GM18867 (cell line): ENCODE results near the gene MAGIX.

Experiments used
- ATAC-seq: cut with Tn5 transposase; IDR thresholded peaks from one replicate; pipeline ENCODE4 v1.9.1; 2021; ENCODE audit warnings: mild to moderate bottlenecking, moderate library complexity; ENCODE audit not compliant: unreplicated experiment

The MAGIX gene

DNA sequence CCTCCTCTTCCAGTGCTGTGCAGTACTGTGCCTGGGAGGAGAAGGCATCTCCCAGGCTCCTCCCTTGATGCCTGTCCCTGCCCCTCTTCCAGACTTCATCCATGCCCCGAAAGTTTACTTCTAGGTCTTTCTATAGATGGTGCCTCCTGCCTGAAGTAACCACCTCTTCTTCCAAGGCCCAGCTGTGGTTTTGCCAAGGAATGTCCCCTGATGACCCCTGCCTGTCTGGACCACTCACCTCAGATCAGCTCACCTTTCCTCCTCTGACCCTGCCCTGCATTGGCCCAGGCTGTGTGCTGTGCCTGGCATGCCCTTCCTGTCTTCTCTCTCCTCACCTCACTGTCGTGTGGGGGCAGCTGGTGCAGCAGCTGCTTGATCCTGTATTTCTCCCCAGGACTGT is 16.8 kb downstream of the MAGIX start:
- no peak for ATAC-seq

DNA sequence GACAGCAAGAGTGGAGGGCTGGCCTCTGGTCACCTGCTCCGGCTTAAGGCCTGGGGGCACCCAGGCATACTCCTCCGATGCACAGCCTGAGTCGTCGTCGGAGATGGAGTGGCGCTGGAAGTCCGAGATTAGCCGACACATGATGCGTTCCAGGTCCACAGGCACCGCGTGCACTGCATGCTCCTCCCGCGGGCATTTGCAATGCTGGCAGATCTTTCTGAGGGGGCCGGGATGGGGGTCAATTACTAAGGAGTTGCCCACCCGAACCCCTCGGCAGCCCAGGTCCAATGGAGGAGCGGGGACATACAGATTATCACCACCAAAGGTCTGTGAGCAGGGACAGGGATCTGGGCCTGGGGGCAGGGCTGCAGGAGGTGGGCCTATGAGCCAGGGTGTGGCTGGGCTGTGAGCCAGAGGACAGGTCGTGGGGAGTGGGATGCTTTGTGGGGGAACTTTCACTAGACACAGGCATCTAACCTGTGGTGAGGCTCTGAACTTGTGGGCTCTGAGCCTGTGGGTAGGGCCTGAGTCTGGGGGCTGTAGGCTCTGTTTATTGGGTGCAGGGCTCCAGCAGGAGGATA is 21.2 kb downstream of the MAGIX start:
- no peak for ATAC-seq

DNA sequence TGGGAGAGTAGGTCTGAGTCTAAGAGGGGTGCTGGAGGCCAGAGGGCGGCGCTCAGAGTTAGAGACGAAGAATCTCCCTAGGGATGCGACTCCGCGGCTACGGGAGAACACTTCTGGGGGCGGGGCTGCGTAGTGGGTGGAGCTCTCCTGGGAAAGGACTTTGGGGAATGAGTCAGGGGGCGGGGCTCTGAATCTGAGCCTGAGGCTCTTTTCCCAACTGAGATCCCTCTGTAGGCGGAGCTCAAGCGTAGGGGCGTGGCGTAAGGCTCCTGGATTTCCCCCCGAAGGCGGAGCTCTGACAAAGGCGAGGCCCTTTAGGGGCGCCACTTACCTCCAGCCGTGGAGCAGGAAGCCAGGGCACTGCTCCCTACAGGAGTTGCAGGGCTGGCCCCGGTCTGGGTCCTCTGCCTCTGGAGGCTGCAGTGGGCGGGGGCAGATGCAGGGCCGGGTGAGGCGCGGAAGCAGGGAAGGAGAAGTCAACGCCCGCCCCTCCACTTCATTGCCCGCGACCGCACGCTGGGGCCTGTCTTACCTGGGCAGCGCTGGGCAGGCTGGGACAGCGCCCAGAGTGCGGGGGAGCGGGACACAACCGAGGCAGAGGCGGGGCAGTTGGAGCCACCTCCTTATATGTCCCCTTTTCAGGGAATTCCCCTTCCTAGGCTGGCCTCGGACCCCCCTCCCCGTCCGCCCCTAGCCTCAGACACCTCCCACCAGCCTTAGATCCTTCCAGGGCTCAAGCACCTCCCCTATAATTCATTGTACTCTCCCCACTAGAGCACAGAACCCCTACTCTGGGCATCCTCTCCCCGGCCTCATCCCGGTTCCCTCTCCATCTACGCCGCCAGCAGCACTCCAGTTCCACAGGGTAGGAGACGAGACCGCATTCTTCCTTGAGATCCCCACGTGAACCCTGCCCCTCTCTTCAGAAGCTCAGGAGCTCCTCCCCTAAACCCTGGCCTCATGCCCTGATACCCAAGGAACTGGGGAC is 22.0 kb downstream of the MAGIX start:
- ATAC-seq: peak; percentile 44

DNA sequence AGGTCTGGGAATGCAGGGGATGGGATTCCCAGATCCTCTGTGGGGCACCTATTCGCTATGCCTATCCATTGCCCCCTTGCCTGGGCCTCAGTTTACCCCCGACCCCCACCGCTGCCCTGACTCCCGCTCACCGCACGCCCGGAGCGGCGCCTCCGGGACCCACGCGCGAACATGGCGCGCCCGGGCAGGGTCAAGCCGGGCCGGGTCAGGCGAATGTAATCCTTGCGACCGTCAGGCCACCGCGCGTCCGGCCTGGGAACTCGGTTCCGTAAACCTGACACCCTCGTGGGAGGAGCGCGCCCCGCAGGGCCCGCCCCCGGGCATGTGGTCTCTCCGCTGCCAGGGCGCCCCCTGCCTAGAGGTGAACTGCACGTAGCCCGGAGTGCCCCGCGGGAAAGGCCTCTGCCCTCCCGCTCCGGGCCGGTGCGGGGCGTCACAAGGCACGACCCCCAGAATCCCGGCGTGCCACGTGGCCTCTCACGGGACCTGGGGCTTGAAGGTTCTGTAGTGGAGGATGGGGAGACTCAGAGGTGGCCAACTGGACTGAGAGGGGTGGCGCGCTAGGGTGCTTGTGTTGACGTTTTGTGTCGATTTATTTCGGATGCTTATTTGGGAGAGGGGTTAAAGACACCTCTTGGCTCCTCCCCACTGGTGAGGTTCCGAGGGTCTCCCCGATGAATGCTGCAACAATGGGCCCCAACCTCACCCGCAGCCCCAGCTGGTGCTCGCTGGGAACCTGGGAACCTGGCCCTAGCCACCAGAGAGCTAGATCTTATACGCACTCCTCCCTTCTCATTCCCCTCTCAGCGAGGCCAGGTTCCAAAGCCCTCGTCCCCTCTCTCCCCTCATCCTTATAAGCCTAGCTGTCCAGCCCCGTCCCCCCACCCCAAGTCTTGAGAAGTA is 23.8 kb downstream of the MAGIX start, which contains the start of gene PRICKLE3:
PRICKLE3 (minus strand) TSS at position 249 of the 903 bp plus-strand sequence; CDS start at position 173, 76 bp downstream.
- peak; percentile 33 for ATAC-seq

DNA sequence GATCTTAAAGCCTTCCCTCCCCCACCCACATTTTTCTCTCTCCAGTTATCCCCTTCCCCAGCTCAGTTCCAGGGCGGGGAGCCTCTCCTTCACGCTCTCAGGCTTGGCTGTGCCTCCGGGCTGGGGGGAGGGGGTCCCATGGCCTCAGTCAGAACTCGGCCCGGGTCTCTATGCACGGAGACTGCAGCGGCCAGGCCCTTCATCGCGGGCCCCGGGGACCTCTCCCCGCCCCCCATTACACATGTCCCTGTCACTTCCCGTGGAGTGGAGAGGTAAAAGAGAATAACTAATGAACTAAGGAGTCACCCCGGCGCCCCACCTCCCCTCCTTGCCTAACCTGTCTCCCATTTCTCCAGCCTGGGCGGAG is 24.5 kb downstream of the MAGIX start:
- ATAC-seq: no peak

DNA sequence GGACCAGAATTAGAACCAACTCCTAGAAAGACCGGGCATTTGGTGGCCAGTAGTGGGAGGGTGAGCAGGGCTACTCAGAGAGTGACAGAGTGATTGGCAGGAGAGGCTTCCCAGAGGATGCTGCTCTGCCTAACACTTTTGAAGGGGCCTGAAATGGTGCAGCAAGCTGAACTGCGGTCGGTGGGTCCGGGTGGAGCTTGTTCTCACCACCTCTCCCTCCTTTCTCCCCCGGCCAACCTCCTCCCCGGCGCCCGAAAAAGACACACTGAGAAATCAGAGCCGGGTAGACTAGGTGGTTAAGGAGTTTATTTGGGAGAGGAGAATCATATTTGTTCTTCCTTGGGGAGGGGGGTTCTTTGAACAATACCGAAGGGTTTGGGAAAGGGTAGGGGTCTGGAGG is 25.0 kb downstream of the MAGIX start:
- ATAC-seq: no peak

DNA sequence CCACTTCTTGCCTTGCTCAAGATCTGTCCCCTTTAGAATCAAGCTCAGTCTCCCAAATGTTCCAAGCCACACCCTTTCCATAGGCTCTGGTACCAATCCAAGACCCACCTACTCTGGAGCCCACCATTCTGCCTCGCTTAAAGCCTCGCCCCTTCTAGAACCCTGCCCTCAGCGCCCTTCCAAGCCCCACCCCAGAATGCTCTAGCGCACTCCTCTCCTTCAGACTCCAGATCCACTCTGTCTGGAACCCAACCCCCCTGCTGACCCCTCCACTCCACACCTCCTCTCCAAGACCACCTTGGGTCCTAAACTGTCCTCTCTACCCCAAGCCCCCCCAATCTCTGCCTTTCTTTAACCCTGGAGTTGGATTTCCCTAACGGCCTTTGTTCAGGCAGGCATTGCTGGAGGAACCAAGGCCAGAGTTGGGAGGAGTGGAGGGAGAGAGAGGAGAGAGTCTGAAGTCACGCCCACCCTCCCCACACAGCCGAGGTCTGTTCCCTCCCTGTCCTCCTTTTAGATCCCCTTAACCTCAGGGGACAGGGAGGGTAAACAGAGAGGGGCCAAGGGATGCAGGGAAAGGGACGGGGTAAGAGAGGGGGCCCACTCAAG is 26.0 kb downstream of the MAGIX start:
- no peak for ATAC-seq

DNA sequence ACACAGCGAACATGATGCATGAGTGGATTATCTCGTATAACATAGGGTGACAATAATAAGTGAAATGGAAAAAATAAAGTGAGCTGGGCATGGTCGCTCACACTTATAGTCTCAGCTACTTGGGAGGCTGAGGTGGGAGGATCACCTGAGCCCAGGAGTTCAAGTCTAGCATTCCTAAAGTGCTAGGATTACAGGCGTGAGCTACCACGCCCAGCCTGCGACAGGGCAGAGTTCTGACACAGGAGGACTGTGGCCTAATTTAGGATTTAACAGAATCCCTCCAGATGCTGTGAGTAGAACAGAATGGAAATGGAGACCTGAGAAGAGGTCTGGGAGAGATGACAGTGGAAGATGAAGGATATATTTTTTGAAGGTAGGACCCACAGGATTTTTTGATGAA is 27.0 kb downstream of the MAGIX start:
- no peak for ATAC-seq

DNA sequence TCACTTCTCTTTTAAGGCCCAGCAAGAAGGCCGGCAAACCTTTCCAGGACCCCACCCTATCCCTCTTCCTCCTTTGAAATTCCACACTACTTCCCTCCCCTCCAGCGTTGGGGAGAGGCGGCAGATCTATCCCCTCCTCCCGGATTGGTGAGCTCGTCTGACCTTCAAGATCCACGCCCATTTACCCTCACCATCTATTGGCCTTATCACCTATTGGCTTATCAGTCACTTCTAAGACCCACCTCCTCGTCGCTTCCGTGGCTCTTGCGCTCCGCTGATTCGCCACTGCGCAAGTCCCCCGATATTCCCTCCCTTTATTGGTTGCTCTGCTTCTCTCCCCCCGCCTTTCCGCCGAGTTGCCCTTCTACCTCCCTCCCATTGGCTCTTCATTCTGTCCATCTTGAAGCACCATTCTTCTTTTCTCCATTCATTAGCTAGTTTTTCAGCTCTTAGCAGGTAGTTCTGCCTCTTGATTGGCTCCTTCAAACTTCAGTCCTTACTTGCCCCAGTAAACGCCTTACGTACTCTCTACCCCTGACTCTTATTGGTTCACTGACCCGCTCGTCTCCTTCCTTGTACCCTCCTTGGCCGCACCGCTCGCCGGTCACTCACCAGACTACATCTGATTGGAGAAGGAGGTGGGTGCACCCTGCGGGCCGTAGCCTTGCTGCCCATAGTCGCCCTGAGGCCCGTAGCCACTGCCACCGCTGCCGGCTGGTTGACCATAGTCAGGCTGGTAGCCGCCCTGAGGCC is 28.4 kb downstream of the MAGIX start:
- peak; percentile 88 for ATAC-seq

DNA sequence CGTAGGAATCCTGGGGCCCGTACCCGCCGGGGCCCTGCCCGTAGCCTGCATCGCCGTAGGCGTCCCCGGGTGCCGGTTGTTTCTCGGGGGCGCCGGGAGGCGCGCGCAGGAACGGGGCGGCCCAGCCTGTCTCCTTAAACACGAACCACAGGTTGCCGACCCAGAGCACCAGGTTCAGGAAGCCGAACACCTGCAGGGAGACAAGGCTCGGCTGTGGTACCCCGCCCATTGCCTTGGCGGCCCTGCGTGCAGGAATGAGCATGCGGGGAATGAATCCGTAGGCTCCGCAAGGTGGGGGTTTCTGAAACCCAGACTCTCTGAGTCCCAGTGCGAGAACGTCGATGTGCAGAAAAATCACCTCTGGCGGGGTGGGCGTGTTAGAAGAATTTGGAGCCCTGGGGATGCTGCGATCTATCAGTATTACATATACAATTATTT is 29.0 kb downstream of the MAGIX start:
- peak; percentile 1 for ATAC-seq

DNA sequence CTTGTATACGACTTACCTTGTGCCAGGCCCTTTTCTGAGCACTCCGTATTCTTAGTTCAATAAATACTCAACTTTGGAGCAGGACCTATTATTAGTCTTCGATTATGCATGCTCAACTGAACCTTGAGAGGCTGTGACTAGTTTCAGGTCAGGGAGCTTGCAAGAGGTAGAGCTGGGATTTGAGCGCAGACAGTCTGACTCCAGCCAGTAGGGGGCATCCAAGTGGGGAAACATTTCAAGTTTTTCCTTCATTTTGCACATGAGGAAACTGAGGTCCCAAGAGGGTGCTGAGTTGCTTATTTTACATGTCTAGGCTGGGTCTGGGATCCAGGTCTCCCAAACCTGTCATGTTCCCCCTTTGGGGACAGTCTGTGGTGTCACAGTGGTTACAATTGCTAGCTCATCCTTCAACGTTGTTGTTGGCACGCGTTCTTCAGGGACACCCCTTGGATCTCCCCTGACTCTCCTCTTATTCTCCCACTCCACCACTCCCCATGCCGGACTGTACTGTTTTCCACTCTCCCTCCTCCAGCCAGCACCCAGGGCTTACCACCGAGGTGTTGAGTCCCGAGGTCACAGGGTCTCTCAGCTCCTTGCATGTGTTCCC is 30.3 kb downstream of the MAGIX start:
- no peak for ATAC-seq

DNA sequence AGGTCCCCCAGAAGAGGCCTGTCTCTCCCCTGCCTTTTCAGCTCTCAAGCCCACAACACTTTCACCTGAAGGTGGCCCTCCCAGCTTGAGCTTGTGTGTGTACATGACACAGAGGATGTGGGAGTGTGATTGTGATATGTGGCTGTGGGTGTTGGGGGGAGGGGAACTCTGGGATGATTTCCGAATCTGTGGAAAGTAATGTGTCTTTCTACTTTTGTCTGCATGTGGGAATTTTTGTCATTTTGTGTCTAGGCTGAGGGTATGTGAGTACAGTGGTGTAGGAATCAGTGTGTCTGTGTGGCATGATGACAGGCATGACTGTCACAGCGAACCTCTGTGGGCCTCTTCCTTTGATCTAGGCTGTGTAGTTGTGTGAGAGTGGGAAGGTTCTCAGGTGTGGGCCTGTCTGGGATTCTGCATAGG is 31.0 kb downstream of the MAGIX start:
- no peak for ATAC-seq

DNA sequence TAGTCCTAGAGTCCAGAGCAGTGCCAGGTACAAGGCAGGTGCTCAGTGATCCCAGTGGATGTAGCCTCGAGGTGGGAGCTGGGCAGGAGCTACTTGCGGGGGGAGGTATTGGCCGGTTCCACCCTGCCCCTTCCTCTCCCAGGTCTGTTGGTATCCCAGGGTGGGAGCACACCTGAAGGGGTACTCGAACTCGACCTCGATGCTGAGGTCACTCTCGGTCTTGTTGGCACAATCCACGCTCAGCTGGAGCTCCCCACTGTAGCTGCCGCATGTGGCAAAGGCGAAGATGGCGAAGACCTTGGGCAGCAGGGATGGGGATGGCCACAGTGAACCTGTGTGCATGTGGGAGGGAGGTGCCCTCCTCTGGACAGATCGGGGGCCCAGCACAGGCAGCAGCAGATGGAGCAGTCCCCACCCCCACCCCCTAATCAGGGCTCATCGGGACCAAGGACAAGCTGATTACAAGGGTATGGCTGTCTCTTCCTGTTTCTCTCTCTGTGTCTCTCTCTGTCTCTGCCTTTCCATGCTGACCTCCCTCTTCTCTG is 35.1 kb downstream of the MAGIX start:
- no peak for ATAC-seq

DNA sequence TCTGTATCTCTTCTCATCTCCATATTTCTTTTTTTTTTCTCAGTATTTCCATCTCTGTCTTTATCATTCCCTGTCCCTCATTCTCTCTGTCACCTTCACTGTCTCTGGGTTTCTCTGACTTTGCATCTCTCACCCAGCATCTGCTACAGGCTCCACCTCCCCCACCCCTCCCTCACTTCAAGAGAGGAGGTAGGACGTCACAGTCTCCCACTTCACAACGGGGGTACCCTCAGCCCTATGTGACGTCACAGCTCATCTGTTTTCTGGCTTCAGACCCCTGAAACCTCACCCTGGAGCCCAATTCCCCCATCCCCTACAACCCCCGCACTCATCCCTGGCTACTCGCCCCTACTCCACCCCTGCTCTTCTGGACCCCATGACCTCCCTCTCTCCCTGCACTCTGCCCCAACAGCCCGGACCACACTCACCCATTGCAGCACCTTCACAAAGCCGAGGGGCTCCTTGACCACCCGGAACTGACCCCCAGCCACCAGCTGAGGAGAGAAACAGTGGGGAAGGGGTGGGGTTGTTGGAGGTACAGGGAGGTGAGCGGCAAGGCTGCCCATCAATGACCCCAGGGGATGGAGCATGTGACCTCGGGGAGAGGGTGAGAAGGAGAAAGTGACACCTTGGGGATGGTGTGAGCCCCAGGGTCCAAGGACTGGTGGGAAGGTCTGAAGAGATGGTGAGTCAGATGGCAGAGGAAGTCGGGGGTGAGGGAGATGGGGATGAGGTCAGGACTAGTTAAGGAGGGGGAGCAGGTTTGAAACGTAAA is 36.2 kb downstream of the MAGIX start:
- no peak for ATAC-seq

DNA sequence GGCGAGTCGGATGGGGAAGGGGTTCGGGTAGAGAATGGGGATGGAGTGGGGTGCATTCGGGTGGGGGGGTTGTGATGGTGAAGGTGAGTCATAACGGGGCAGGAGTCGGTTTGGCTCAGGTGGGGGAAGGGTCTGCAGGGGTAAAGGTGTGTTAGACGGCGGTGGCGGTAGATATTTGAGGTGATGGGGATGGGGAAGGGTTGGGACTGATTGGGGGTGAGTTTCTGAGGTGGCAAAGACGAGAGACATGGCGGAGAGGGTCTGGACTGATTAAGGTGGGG is 36.7 kb downstream of the MAGIX start:
- ATAC-seq: no peak

DNA sequence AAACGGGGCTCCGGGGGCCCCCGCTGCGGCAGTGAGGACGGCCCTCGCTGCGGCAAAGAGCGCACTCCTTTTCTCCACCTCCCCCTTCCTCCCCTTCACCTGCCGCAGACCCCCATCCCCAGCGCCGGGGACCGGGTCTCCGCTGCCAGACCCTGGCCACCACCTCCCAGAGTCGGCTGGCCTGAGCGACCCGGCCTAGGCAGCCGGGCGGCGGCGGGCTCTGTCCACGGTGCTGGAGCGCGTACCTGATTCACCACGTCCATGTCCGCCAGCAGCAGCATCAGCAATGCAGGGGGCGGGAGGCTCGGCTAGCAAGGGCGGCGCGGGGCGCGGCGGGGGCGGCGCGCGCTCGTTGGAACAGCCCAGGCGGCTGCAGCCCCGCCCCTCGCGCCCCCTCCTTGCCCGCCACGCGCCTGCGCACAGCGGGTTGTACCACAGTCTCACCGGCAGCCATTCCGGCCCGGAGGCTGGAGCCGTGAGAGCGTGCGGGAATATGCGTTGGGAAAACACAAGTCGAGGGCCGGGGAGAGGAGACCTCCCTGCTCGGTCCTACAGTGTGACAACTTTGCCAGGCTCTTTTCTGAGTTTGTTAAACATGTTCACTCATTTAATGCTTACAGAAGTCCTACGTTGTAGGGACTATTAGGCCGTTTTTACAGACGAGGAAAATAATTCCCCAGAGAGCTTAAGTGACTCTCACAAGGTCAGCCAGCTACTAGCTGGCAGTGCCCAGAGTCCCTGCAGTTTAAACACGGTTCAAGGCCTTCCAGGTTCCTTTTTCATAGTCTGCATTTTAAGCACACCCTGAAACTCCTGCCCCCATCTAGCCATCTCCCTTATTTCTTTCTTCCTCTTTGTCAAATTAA is 37.6 kb downstream of the MAGIX start, which contains the start of gene SYP:
SYP (minus strand) TSS at position 288 of the 866 bp plus-strand sequence; CDS start at position 281, 7 bp downstream.
- ATAC-seq: peak; percentile 94

DNA sequence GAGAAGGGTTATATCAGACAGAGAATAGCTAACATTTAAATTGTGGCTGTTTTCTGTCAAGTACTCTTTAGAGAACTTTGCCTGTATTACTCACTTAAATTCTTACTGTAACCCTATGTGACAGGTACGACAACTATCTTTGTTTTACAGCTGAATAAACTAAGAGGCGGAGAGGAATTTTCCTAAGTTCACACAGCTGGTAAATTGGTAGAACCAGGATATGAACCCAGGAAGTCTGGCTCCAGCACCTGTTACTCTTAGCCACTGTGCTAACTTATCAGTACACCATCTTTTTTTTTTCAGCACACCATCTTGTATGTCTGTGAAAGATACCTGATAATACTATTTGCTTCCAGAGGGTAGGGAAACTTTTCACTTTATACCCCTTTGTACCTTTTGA is 39.5 kb downstream of the MAGIX start:
- ATAC-seq: no peak

DNA sequence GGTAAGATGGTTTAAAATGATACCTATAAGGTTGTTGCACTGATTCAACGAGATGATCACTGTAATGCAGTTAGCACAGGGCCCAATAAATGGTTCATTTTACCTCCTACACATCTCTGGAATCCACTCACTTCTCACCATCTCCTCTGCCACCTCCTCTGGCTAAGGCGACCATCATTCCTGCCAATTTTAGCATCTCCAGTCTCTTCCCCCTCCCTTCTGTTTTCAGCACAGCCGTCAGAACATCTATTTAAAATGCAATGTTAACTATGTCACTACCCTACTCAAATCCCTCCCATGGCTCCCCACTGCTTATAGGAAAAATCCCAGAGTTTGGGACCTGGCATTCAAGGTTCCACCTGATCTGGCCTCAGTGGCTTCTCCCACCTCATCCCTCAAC is 41.0 kb downstream of the MAGIX start:
- no peak for ATAC-seq
